IMR-90 (cell line): ENCODE measurements around the gene KIF16B. TPM values are rescaled to one million over a fixed set of nuclear protein-coding genes. Genes with fewer than 3 reads are reported as not detected.

Source experiments
- ATAC-seq: fragments of 200-7000 bp; cut with Tn5 transposase; 2 replicates; pipeline ENCODE4 v1.9.1; 2020; ENCODE audit warnings: low read depth, mild to moderate bottlenecking, moderate library complexity
- BruUV-seq: library from RNA; stranded (reverse); fragments of 400-500 nt; replicated peaks from 2 replicates; lab custom pipeline; 2021; lab: Mats Ljungman, UMichigan
- CTCF ChIA-PET: fragments of 300-600 bp; formaldehyde crosslinking; extraction: SDS; loops from one replicate; lab custom pipeline; 2021; ENCODE audit warnings: antibody characterized with exemption; lab: Yijun Ruan, JAX
- POLR2A ChIA-PET: fragments of 300-600 bp; sonication (Branson Sonifier 250); formaldehyde crosslinking; loops from one replicate; lab custom pipeline; 2022; ENCODE audit warnings: antibody characterized with exemption; ENCODE audit not compliant: unreplicated experiment; lab: Charles Lee
- DNase-seq: peaks from one replicate; pipeline ENCODE4 v3.0.0; 2013
- H2AFZ ChIP-seq: replicated peaks from 2 replicates; pipeline ENCODE3; 2013; ENCODE audit warnings: low read length, mild to moderate bottlenecking; ENCODE audit not compliant: poor library complexity
- H2AK5ac ChIP-seq: 2 replicates; pipeline ENCODE4 v1.6.1; 2013; ENCODE audit warnings: low read depth, low read length, inconsistent platforms
- H2AK9ac ChIP-seq: replicated peaks from 2 replicates; pipeline ENCODE3; 2013; ENCODE audit warnings: mild to moderate bottlenecking, low read depth, low read length, moderate library complexity; ENCODE audit not compliant: poor library complexity
- H2BK120ac ChIP-seq: 2 replicates; pipeline ENCODE4 v1.6.1; 2013; ENCODE audit warnings: low read depth, low read length, inconsistent platforms
- H2BK15ac ChIP-seq: 3 replicates; pipeline ENCODE4 v1.6.1; 2013; ENCODE audit warnings: low read depth, low read length, inconsistent platforms
- H2BK20ac ChIP-seq: 2 replicates; pipeline ENCODE4 v1.6.1; 2013; ENCODE audit warnings: low read depth, mild to moderate bottlenecking, inconsistent platforms, low read length, moderate library complexity
- H2BK5ac ChIP-seq: 2 replicates; pipeline ENCODE4 v1.6.1; 2013; ENCODE audit warnings: mild to moderate bottlenecking, low read depth, low read length, inconsistent platforms; ENCODE audit not compliant: poor library complexity, severe bottlenecking
- H3K14ac ChIP-seq: replicated peaks from 2 replicates; pipeline ENCODE4 v1.6.1; 2013; ENCODE audit warnings: low read depth, low read length, inconsistent platforms
- H3K18ac ChIP-seq: 2 replicates; pipeline ENCODE4 v1.6.1; 2013; ENCODE audit warnings: low read depth, low read length, control low read depth
- H3K23ac ChIP-seq: 2 replicates; pipeline ENCODE4 v1.6.1; 2013; ENCODE audit warnings: low read depth, low read length, inconsistent platforms
- H3K27ac ChIP-seq: 2 replicates; pipeline ENCODE4 v1.5.1; 2013; ENCODE audit warnings: mild to moderate bottlenecking, control low read depth, low read length; ENCODE audit not compliant: insufficient read depth
- H3K27me3 ChIP-seq: 2 replicates; pipeline ENCODE4 v1.6.1; 2013; ENCODE audit warnings: low read length; ENCODE audit not compliant: control insufficient read depth, insufficient read depth
- H3K36me3 ChIP-seq: 2 replicates; pipeline ENCODE4 v1.6.1; 2013; ENCODE audit warnings: low read length, mixed read lengths; ENCODE audit not compliant: control insufficient read depth, insufficient read depth
- H3K4ac ChIP-seq: 2 replicates; pipeline ENCODE4 v1.6.1; 2013; ENCODE audit warnings: low read depth, low read length, inconsistent platforms
- H3K4me1 ChIP-seq: 2 replicates; pipeline ENCODE4 v1.6.1; 2013; ENCODE audit warnings: low read length, mixed read lengths; ENCODE audit not compliant: control insufficient read depth, insufficient read depth
- H3K4me2 ChIP-seq: 2 replicates; pipeline ENCODE4 v1.6.1; 2013; ENCODE audit warnings: low read depth, mild to moderate bottlenecking, control low read depth, low read length, moderate library complexity
- H3K4me3 ChIP-seq: 2 replicates; pipeline ENCODE4 v1.5.1; 2013; ENCODE audit warnings: low read depth, mild to moderate bottlenecking, control low read depth, low read length, moderate library complexity; ENCODE audit not compliant: insufficient read depth
- H3K56ac ChIP-seq: 2 replicates; pipeline ENCODE4 v1.6.1; 2013; ENCODE audit warnings: low read length, inconsistent platforms; ENCODE audit not compliant: insufficient read depth; ENCODE audit errors: extremely low read depth
- H3K79me1 ChIP-seq, 2 experiments: 2 replicates each; pipeline ENCODE4 v1.6.1; 2013; ENCODE audit warnings: low read length in 2 of 2, inconsistent platforms in 1 of 2, low read depth in 1 of 2
- H3K9ac ChIP-seq: 2 replicates; pipeline ENCODE4 v1.6.1; 2013; ENCODE audit warnings: low read depth, low read length, control low read depth
- H3K9me1 ChIP-seq: 2 replicates; pipeline ENCODE4 v1.6.1; 2013; ENCODE audit warnings: low read length, inconsistent platforms; ENCODE audit not compliant: insufficient read depth
- H3K9me3 ChIP-seq: 2 replicates; pipeline ENCODE4 v1.6.1; 2013; ENCODE audit warnings: low read length; ENCODE audit not compliant: control insufficient read depth, insufficient read depth
- H4K20me1 ChIP-seq: 2 replicates; pipeline ENCODE4 v1.6.1; 2013; ENCODE audit warnings: low read length, inconsistent platforms; ENCODE audit not compliant: insufficient read depth
- H4K5ac ChIP-seq: 2 replicates; pipeline ENCODE4 v1.6.1; 2013; ENCODE audit warnings: mild to moderate bottlenecking, low read depth, low read length, control low read depth
- H4K8ac ChIP-seq, 2 experiments: 2 replicates each; pipeline ENCODE4 v1.6.1; 2013; ENCODE audit warnings: low read depth in 2 of 2, low read length in 2 of 2, control low read depth in 1 of 2, inconsistent platforms in 1 of 2
- H4K91ac ChIP-seq: 2 replicates; pipeline ENCODE4 v1.6.1; 2013; ENCODE audit warnings: low read depth, low read length, inconsistent platforms; ENCODE audit not compliant: insufficient read depth
- CEBPB ChIP-seq: IDR thresholded peaks from 2 replicates; pipeline ENCODE4 v1.6.1; 2012; ENCODE audit warnings: low read depth, low read length, improper control_type of control experiment
- FOS ChIP-seq: fragments of 150-350 bp; IDR thresholded peaks from 2 replicates; pipeline ENCODE4 v1.6.1; 2016; ENCODE audit warnings: low read depth, low read length
- MAFK ChIP-seq: IDR thresholded peaks from 2 replicates; pipeline ENCODE4 v1.6.1; 2012; ENCODE audit warnings: low read depth, low read length, improper control_type of control experiment
- MAZ ChIP-seq: IDR thresholded peaks from 2 replicates; pipeline ENCODE4 v1.6.1; 2012; ENCODE audit warnings: low read depth, mild to moderate bottlenecking, low read length, improper control_type of control experiment, moderate library complexity, borderline replicate concordance
- MXI1 ChIP-seq: IDR thresholded peaks from 2 replicates; pipeline ENCODE4 v1.6.1; 2012; ENCODE audit warnings: low read depth, mild to moderate bottlenecking, low read length, moderate library complexity, borderline replicate concordance
- NFE2L2 ChIP-seq: fragments of 150-350 bp; IDR thresholded peaks from 2 replicates; pipeline ENCODE4 v1.6.1; 2016; ENCODE audit warnings: low read depth, mild to moderate bottlenecking, low read length
- POLR2A ChIP-seq: IDR thresholded peaks from 2 replicates; pipeline ENCODE4 v1.6.1; 2012; ENCODE audit warnings: mild to moderate bottlenecking, low read depth, low read length
- RAD21 ChIP-seq: IDR thresholded peaks from 2 replicates; pipeline ENCODE4 v1.6.1; 2012; ENCODE audit warnings: low read length, improper control_type of control experiment
- RCOR1 ChIP-seq: IDR thresholded peaks from 2 replicates; pipeline ENCODE4 v1.6.1; 2012; ENCODE audit warnings: mild to moderate bottlenecking, low read length, improper control_type of control experiment; ENCODE audit not compliant: insufficient replicate concordance
- SMC3 ChIP-seq: fragments of 150-350 bp; IDR thresholded peaks from 2 replicates; pipeline ENCODE4 v1.6.1; 2016; ENCODE audit warnings: low read depth, mild to moderate bottlenecking, antibody characterized with exemption, low read length, moderate library complexity
- dilution Hi-C: fragments of 300-500 bp; cut with HindIII; formaldehyde crosslinking; loops from one replicate; pipeline ENCODE4 v1.14.3; 2018; ENCODE audit warnings: low sequenced_read_pairs; ENCODE audit not compliant: unreplicated experiment
- in situ Hi-C: fragments of 300-500 bp; cut with MboI; formaldehyde crosslinking; loops from 3 replicates; pipeline ENCODE4 v1.14.3; 2019; ENCODE audit warnings: low sequenced_read_pairs, inconsistent platforms, mixed read lengths
- intact Hi-C: fragments of 100-400 bp; cut with micrococcal nuclease; formaldehyde crosslinking; loops from 2 replicates; pipeline ENCODE4 v1.10.0; 2022
- polyA plus RNA-seq, 3 experiments: library from polyadenylated mRNA; depleted of rRNA; stranded (reverse); fragments of >200 nt; gene quantifications; 2 replicates each; pipeline ENCODE4 v1.2.3, GENCODE V29; 2012; ENCODE audit warnings: low replicate concordance in 1 of 3
- total RNA-seq: library from RNA; depleted of rRNA; stranded (reverse); fragments of >200 nt; gene quantifications from 2 replicates; pipeline ENCODE4 v1.2.3, GENCODE V29; 2012
- TF ChIP-seq, protein P1 (sequence below): conservative IDR thresholded peaks from 2 replicates; pipeline ENCODE4 v1.5.1; 2012; ENCODE audit warnings: mild to moderate bottlenecking, low read depth, low read length, improper control_type of control experiment
- TF ChIP-seq, protein P2 (sequence below): fragments of 150-350 bp; IDR thresholded peaks from 2 replicates; pipeline ENCODE4 v1.6.1; 2017; ENCODE audit warnings: mild to moderate bottlenecking, antibody characterized with exemption, low read length, low read depth
- TF ChIP-seq, protein P3 (sequence below): fragments of 150-350 bp; IDR thresholded peaks from 2 replicates; pipeline ENCODE4 v1.6.1; 2016; ENCODE audit warnings: low read depth, mild to moderate bottlenecking, low read length, moderate library complexity, borderline replicate concordance

Gene KIF16B
- total and polyA plus RNA-seq, 2 of the 4 experiments (the other 2 are of a cell fraction), result 4.7 to 10.0 TPM

DNA sequence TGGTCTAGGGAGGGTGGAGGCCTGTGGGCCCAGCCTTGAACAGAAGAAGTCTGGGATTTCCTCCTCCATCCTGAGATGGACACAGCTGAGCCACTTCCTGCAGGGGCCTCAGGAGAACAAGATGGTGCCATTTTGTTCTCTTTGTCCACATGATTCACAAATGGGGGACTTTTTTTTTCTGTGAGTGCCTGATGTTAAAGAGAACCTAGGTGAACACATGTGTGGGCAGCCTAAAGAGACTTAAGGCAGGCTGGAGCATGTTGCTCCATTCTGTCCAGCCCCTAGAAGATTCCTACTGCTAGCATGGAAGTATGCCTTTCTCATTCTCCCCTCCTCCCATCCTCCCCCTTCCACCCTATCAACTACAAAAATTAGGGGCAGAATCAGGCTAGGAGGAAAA lies 49.3 kb upstream of the KIF16B start:
- no peak overlapping the region for H4K91ac ChIP-seq
- no peak overlapping the region for H2AFZ ChIP-seq
- no peak overlapping the region for H2AK9ac ChIP-seq
- DNase-seq (no peak), ATAC-seq (no peak)
- no peak overlapping the region for H4K5ac ChIP-seq
- no peak overlapping the region for H3K56ac ChIP-seq
- H4K20me1 ChIP-seq, result no peaks in the 10 kb centered on the region
- no peak overlapping the region for H3K14ac ChIP-seq
- no peak overlapping the region for H3K23ac ChIP-seq
- H3K18ac ChIP-seq, result no peak overlapping the region
- BruUV-seq, result no TSS peak
- no peak overlapping the region for H2AK5ac ChIP-seq
- POLR2A ChIA-PET, result no interaction called here
- TF ChIP-seq, protein P1, sequence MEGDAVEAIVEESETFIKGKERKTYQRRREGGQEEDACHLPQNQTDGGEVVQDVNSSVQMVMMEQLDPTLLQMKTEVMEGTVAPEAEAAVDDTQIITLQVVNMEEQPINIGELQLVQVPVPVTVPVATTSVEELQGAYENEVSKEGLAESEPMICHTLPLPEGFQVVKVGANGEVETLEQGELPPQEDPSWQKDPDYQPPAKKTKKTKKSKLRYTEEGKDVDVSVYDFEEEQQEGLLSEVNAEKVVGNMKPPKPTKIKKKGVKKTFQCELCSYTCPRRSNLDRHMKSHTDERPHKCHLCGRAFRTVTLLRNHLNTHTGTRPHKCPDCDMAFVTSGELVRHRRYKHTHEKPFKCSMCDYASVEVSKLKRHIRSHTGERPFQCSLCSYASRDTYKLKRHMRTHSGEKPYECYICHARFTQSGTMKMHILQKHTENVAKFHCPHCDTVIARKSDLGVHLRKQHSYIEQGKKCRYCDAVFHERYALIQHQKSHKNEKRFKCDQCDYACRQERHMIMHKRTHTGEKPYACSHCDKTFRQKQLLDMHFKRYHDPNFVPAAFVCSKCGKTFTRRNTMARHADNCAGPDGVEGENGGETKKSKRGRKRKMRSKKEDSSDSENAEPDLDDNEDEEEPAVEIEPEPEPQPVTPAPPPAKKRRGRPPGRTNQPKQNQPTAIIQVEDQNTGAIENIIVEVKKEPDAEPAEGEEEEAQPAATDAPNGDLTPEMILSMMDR, result no peak
- TF ChIP-seq RAD21, result no peak
- TF ChIP-seq MXI1, result no peak
- no peak for TF ChIP-seq NFE2L2
- TF ChIP-seq POLR2A, result no peak
- TF ChIP-seq, protein P2, sequence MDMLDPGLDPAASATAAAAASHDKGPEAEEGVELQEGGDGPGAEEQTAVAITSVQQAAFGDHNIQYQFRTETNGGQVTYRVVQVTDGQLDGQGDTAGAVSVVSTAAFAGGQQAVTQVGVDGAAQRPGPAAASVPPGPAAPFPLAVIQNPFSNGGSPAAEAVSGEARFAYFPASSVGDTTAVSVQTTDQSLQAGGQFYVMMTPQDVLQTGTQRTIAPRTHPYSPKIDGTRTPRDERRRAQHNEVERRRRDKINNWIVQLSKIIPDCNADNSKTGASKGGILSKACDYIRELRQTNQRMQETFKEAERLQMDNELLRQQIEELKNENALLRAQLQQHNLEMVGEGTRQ, result no peak
- TF ChIP-seq, protein P3, sequence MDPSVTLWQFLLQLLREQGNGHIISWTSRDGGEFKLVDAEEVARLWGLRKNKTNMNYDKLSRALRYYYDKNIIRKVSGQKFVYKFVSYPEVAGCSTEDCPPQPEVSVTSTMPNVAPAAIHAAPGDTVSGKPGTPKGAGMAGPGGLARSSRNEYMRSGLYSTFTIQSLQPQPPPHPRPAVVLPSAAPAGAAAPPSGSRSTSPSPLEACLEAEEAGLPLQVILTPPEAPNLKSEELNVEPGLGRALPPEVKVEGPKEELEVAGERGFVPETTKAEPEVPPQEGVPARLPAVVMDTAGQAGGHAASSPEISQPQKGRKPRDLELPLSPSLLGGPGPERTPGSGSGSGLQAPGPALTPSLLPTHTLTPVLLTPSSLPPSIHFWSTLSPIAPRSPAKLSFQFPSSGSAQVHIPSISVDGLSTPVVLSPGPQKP, result no peak
- no peak for TF ChIP-seq FOS
- no peak for TF ChIP-seq MAZ
- TF ChIP-seq RCOR1, result no peak
- TF ChIP-seq MAFK, result no peak
- TF ChIP-seq CEBPB, result no peak
- TF ChIP-seq SMC3, result no peak
- intact Hi-C loops, result no loop called here
- no peaks in the 10 kb centered on the region for H3K27me3 ChIP-seq
- no peak overlapping the region for H2BK15ac ChIP-seq
- in situ Hi-C loops, result no loop called here
- H4K8ac ChIP-seq, result no peak overlapping the region
- dilution Hi-C loops, result no loop called here
- H3K9me1 ChIP-seq, result no peaks in the 10 kb centered on the region
- no peaks in the 10 kb centered on the region for H3K4me1 ChIP-seq
- H3K4ac ChIP-seq, result no peak overlapping the region
- no peak overlapping the region for H2BK120ac ChIP-seq
- CTCF ChIA-PET, result no interaction called here
- H3K79me1 ChIP-seq, result no peaks in the 10 kb centered on the region
- no peak overlapping the region for H3K4me3 ChIP-seq
- H3K9me3 ChIP-seq, result no peaks in the 10 kb centered on the region
- no peaks in the 10 kb centered on the region for H3K36me3 ChIP-seq
- H2BK5ac ChIP-seq, result no peak overlapping the region
- no peak overlapping the region for H3K27ac ChIP-seq
- H2BK20ac ChIP-seq, result no peak overlapping the region
- no peak overlapping the region for H3K9ac ChIP-seq
- no peak overlapping the region for H3K4me2 ChIP-seq
